GM12891 (cell line): ENCODE results near the gene AFDN.

Experiments used
- PAX5 ChIP-seq: IDR thresholded peaks from 2 replicates; pipeline ENCODE4 v1.6.1; 2011; ENCODE audit warnings: low read length, moderate library complexity, mild to moderate bottlenecking; ENCODE audit not compliant: insufficient read depth, severe bottlenecking
- POLR2A ChIP-seq: IDR thresholded peaks from 2 replicates; pipeline ENCODE4 v1.6.1; 2011; ENCODE audit warnings: low read depth, low read length, control low read depth
- POLR2AphosphoS5 ChIP-seq: IDR thresholded peaks from 2 replicates; pipeline ENCODE4 v1.6.1; 2011; ENCODE audit warnings: low read depth, low read length, control low read depth
- SPI1 ChIP-seq: IDR thresholded peaks from 2 replicates; pipeline ENCODE4 v1.6.1; 2011; ENCODE audit warnings: low read depth, low read length, control low read depth
- TAF1 ChIP-seq: IDR thresholded peaks from 2 replicates; pipeline ENCODE4 v1.6.1; 2011; ENCODE audit warnings: low read depth, low read length, control low read depth

DNA sequence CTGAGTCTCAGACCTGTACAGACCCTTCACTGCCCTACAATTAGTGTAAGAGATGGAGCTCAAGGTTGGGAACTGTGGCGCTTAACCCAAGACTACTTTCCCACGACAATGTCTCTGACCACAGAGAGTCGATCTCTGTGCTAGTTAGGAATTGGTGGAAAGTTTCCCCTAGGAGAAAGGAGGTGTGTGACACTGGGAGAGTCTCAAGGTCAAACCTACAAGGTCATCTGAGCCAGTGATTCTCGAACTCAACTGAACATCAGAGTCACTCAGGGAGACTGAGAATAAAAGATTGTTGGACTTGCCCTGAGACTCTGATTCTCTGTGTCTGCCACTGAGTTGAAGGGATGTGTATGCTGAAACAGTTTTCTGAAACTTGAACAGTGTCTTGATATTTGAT lies 9.7 kb upstream of the AFDN start:
- TF ChIP-seq POLR2A: no peak
- TF ChIP-seq POLR2AphosphoS5: no peak
- TF ChIP-seq TAF1: no peak
- TF ChIP-seq SPI1: no peak
- TF ChIP-seq PAX5: no peak
